WERI-Rb-1 (cell line): ENCODE data around the gene PLCD1.
A peak's percentile ranks its signal among the peaks of the same experiment; 100 is the strongest.

Experiments used
- DNase-seq: peaks from one replicate; pipeline ENCODE4 v3.0.0-alpha.2; 2020
- H3K27ac ChIP-seq: fragments of 250-450 bp; sonication (Bioruptor Pico); 2 replicates; pipeline ENCODE4 v1.5.1; 2020; ENCODE audit warnings: mild to moderate bottlenecking, moderate library complexity
- H3K27me3 ChIP-seq: fragments of 250-450 bp; sonication (Bioruptor Pico); 2 replicates; pipeline ENCODE4 v1.5.1; 2021; ENCODE audit warnings: mild to moderate bottlenecking, low read depth, moderate library complexity; ENCODE audit not compliant: insufficient read depth, severe bottlenecking
- H3K36me3 ChIP-seq: fragments of 250-450 bp; sonication (Bioruptor Pico); 2 replicates; pipeline ENCODE4 v1.5.1; 2020; ENCODE audit warnings: mild to moderate bottlenecking, moderate library complexity
- H3K4me3 ChIP-seq: 2 replicates; pipeline ENCODE4 v1.5.1; 2011; ENCODE audit warnings: low read depth, mild to moderate bottlenecking, control low read depth, low read length
- H3K9me3 ChIP-seq: fragments of 250-450 bp; sonication (Bioruptor Pico); 2 replicates; pipeline ENCODE4 v1.5.1; 2021; ENCODE audit warnings: mild to moderate bottlenecking, moderate library complexity; ENCODE audit not compliant: severe bottlenecking
- TF ChIP-seq, protein P1 (sequence below): IDR thresholded peaks from 2 replicates; pipeline ENCODE4 v1.5.1; 2011; ENCODE audit warnings: low read depth, mild to moderate bottlenecking, control low read depth, inconsistent platforms, low read length

The PLCD1 gene

DNA sequence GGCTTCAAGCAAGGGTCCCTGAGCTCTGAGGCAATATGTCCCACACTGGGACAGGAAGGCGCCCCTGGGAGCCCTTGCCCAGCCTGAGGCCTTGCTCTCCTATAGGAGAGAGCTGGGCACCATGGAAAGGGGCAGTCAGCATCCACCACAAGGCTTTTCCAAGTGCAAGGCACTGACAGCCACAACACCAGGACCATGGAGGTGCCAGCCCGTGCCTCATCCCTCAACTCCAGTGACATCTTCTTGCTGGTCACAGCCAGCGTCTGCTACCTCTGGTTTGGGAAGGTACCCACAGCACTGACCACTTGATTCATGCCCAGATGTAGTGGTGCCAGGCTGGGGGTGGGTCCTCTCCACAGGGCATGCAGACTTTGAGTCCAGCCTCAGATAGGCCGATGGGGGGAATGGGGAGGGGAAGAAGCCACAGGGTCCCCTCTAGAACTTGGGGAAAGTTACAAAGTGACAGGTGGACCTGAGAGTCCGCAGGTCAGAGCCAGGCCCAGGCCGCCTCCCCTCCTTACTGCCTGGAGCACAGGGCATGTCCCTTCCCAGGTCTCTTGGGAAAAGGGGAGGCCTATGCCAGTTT, 27.1 kb downstream of the PLCD1 start:
- TF ChIP-seq, protein P1, sequence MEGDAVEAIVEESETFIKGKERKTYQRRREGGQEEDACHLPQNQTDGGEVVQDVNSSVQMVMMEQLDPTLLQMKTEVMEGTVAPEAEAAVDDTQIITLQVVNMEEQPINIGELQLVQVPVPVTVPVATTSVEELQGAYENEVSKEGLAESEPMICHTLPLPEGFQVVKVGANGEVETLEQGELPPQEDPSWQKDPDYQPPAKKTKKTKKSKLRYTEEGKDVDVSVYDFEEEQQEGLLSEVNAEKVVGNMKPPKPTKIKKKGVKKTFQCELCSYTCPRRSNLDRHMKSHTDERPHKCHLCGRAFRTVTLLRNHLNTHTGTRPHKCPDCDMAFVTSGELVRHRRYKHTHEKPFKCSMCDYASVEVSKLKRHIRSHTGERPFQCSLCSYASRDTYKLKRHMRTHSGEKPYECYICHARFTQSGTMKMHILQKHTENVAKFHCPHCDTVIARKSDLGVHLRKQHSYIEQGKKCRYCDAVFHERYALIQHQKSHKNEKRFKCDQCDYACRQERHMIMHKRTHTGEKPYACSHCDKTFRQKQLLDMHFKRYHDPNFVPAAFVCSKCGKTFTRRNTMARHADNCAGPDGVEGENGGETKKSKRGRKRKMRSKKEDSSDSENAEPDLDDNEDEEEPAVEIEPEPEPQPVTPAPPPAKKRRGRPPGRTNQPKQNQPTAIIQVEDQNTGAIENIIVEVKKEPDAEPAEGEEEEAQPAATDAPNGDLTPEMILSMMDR, result no peak
- H3K27me3 ChIP-seq, result no peaks in the 10 kb centered on the region
- no peak overlapping the region for H3K27ac ChIP-seq
- H3K9me3 ChIP-seq, result no peaks in the 10 kb centered on the region
- H3K36me3 ChIP-seq, result no peaks in the 10 kb centered on the region; the same call in 1 of the 2 replicates
- DNase-seq, result no peak
- no peak overlapping the region for H3K4me3 ChIP-seq

DNA sequence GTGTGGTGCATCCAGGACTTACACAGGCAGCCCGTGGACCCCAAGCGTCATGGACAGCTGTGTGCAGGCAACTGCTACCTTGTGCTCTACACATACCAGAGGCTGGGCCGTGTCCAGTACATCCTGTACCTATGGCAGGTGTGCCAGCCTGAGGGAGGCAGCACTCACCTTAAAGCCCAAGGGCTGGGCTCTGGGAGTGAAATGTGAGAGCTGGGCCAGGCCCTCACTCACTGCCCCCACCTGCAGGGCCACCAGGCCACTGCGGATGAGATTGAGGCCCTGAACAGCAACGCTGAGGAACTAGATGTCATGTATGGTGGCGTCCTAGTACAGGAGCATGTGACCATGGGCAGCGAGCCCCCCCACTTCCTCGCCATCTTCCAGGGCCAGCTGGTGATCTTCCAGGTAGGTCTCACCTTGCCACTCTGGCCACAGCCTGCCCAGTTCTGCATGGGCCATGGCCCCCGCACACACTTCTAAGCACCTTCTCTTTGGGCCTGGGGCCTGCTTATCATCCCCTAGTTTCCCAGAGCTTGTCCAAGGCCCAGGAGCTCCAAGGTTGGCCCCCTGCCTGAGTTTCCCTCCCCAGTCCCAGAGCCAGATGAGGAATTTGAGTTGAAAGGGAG, 27.9 kb downstream of the PLCD1 start:
- TF ChIP-seq, protein P1, result peak; percentile 56
- peak; percentile 25 for DNase-seq
- Histone ChIP-seq H3K27me3 (no peaks in the 10 kb centered on the region), H3K9me3 (no peaks in the 10 kb centered on the region), H3K36me3 (no peaks in the 10 kb centered on the region; the same call in 1 of the 2 replicates), H3K4me3 (no peak overlapping the region), H3K27ac (no peak overlapping the region)

DNA sequence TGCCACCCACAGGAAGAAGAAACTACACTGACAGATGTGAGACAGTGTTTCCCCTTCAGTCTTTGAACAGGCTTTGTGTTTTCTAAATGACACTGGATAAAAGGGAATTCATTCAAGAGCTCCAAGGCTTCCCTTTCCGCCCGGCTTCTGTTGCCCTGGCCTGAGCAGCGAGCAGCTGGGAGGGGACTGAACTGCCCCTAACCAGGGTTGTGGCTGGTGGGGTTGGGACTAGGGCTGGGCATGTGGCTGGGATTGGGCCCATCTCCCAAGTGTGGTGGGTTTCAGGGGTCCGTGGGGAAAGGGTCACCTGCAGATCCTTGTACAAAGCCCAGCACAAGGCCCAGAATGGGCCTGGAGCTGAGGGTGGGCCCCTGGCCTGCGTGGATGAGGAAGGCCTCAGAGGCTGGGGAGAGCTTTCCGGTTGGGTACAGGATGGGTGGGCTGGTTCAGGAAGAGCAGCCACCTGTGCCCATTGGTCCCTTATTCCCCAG, 28.4 kb downstream of the PLCD1 start:
- TF ChIP-seq, protein P1, result no peak
- Histone ChIP-seq H3K27me3 (no peaks in the 10 kb centered on the region), H3K9me3 (no peaks in the 10 kb centered on the region), H3K27ac (no peak overlapping the region), H3K4me3 (no peak overlapping the region), H3K36me3 (no peaks in the 10 kb centered on the region; the same call in 1 of the 2 replicates)
- peak; percentile 5 for DNase-seq

DNA sequence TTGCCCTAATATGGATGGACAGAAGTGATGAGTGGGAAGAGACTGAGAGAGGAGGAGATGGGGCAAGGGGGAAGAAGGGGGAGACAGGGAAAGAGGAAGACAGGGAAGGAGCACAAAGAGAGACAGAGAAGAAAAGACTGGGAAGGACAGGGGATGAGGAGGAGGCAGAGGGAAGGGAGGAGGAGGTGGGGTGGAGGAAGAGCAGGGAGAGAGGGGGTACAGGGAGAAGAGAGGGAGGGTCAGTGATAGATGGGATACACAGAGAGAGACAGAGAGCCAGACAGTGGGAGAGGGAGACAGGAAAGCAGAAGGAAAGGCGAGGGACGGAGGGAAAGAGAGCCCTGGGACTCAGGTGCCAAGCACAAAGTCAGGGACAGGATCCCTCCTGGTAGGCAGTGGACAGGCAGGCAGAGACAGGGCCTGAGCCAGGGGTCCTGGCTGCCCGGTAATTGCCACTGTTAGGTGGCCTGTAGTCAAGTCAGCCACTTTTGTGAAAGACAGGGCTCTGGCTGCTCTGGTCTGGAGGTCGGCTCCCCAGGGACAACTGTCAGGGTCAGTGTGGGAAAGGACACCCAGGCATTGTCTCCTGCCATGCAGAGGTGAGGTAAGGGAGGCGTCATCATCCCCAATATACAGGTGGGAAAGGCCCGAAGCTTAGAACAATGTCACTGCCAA, 29.1 kb downstream of the PLCD1 start:
- TF ChIP-seq, protein P1, result no peak
- H3K4me3 ChIP-seq, result no peak overlapping the region
- no peak overlapping the region for H3K27ac ChIP-seq
- H3K9me3 ChIP-seq, result no peaks in the 10 kb centered on the region
- no peak for DNase-seq
- H3K27me3 ChIP-seq, result no peaks in the 10 kb centered on the region
- H3K36me3 ChIP-seq, result no peaks in the 10 kb centered on the region; the same call in 1 of the 2 replicates

DNA sequence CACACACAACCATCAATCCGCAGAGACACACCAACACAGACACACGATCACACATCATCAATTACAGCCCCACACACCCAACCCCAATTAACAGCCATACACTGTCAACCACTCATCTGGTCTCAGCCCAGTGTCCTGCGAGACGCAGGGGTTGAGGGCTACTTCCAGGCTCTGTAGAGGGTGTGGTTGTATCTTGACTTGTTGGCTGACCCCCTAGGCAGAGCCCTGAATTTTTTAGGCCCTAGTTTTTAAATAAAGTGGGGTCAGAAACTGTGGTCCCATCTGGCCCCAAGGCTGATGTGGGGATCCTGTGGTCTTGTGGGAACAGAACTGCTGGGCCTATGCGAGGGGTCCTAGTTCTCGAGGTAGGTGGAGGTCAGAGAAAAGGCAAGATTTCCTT, 29.6 kb downstream of the PLCD1 start:
- Histone ChIP-seq H3K27me3 (no peaks in the 10 kb centered on the region), H3K9me3 (no peaks in the 10 kb centered on the region), H3K4me3 (no peak overlapping the region), H3K36me3 (no peaks in the 10 kb centered on the region; the same call in 1 of the 2 replicates), H3K27ac (no peak overlapping the region)
- no peak for DNase-seq
- TF ChIP-seq, protein P1, result no peak
